ENCODE results near the gene DDX27.

Gene DDX27

DNA sequence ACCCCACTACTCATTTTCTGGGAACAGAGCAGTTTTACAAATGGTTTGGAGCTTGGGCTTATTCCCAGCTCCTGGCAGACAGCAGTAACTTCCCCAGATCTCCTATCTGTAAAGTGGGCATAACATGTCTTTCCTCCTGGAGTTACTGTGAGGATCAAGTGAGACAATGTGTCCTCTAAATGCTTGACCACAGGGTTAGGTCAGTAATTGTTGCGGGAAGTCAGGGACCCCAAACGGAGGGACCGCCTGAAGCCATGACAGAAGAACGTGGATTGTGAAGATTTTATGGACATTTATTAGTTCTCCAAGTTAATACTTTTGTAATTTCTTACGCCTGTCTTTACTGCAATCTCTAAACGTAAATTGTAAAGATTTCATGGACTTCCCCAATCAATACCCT, 73.9 kb downstream of the DDX27 start:
- DNase-seq (ENCODE audit: low read depth), result no peak
- TF ChIP-seq, protein P1, sequence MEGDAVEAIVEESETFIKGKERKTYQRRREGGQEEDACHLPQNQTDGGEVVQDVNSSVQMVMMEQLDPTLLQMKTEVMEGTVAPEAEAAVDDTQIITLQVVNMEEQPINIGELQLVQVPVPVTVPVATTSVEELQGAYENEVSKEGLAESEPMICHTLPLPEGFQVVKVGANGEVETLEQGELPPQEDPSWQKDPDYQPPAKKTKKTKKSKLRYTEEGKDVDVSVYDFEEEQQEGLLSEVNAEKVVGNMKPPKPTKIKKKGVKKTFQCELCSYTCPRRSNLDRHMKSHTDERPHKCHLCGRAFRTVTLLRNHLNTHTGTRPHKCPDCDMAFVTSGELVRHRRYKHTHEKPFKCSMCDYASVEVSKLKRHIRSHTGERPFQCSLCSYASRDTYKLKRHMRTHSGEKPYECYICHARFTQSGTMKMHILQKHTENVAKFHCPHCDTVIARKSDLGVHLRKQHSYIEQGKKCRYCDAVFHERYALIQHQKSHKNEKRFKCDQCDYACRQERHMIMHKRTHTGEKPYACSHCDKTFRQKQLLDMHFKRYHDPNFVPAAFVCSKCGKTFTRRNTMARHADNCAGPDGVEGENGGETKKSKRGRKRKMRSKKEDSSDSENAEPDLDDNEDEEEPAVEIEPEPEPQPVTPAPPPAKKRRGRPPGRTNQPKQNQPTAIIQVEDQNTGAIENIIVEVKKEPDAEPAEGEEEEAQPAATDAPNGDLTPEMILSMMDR (conservative IDR thresholded peaks at IDR 0.05; ENCODE audit: low read length), result no peak
- no peak overlapping the region for H3K4me3 ChIP-seq (ENCODE audit: low read length)

Data from AG10803 (cell line).